ENCODE results near the gene NOX5. TPM values are rescaled to one million over a fixed set of nuclear protein-coding genes. Genes with fewer than 3 reads are reported as not detected.

NOX5 gene
- total and polyA plus RNA-seq, 10 of the 15 experiments (the other 5 are each of a cell fraction or from before 2014, with no cell fraction given): not detected

DNA sequence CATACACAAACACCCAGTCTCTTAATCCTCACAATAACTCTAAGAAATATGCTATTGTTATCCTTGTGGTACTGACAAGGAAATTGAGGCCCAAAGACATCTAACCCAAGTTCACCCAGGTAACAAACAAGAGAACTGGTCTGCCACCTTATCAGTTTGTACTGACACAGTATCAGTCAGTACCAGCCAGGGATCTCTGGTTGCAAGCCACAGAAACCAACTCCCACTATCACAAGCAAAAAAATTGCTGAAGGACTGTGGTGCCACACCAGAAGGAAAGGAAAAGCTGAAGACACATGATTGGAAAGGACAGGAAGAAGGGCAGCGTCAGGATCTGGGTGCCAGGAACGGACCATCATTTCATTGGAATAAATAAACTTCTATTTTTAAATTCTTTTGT is 82.1 kb downstream of the NOX5 start:
- Histone ChIP-seq H3K4me2 (ENCODE audit: control insufficient read depth, insufficient read depth) (no peak overlapping the region), H3K79me2 (ENCODE audit: control insufficient read depth, insufficient read depth, low read length) (no peaks in the 10 kb centered on the region), H3K27ac (ENCODE audit: control insufficient read depth, insufficient read depth) (no peak overlapping the region), H4K20me1 (ENCODE audit: control insufficient read depth, insufficient read depth) (no peaks in the 10 kb centered on the region), H2AFZ (ENCODE audit: control insufficient read depth, low read depth, low read length) (no peak overlapping the region), H3K36me3 (ENCODE audit: control insufficient read depth in 2 of 2, insufficient read depth in 2 of 2, low read length in 1 of 2) (no peaks in the 10 kb centered on the region), H3K4me3 (no peak overlapping the region), H3K4me1 (ENCODE audit: control insufficient read depth, insufficient read depth, low read length) (no peaks in the 10 kb centered on the region), H3K9me3 (replicated peaks; ENCODE audit: control insufficient read depth, insufficient read depth, low read length) (no peaks in the 10 kb centered on the region), H3K9ac (ENCODE audit: control insufficient read depth, insufficient read depth, low read length) (no peak overlapping the region), H3K27me3 (replicated peaks in 1 of 2; ENCODE audit: control insufficient read depth in 2 of 2, insufficient read depth in 2 of 2, low read length in 1 of 2) (no peaks in the 10 kb centered on the region; a peak in 1 of 4 replicates)
- 4% methylated on average over 2 of the region's 2 CpGs for WGBS (ENCODE audit: insufficient coverage, insufficient replicate concordance, low lambda C conversion rate, missing lambda C conversion rate)
- intact Hi-C loops (cut with micrococcal nuclease; ENCODE audit: unreplicated experiment): no loop called here
- ChIA-PET CTCF (interaction anchor here (1.4 kb wide), 1 partner anchor 29 kb away, joined by 3 read pairs; no protein-coding TSS in a partner anchor), RAD21 (ENCODE audit: unreplicated experiment) (no interaction called here), POLR2A (no interaction called here), SMC1A (ENCODE audit: uncharacterized antibody, unreplicated experiment) (interaction anchor here (0.7 kb wide), 1 partner anchor 298 kb away, joined by 3 read pairs; no protein-coding TSS in a partner anchor)
- ATAC-seq (no peak), FAIRE-seq (no peak), DNase-seq (ENCODE audit: low read depth, low spot score) (no peak)
- BruUV-seq (replicated peaks): no TSS peak
- in situ Hi-C loops (cut with MboI): no loop called here
- no peak for TF ChIP-seq NFYA (IDR thresholded peaks at IDR 0.05; ENCODE audit: borderline replicate concordance, low read depth, low read length)
- TF ChIP-seq ZBTB40 (IDR thresholded peaks at IDR 0.05; ENCODE audit: borderline replicate concordance): no peak
- TF ChIP-seq GABPA (IDR thresholded peaks at IDR 0.05; ENCODE audit: low read depth): no peak
- TF ChIP-seq STAT1 (conservative IDR thresholded peaks at IDR 0.05): no peak
- no peak for TF ChIP-seq NFYB (IDR thresholded peaks at IDR 0.05; ENCODE audit: insufficient read depth, low read depth, low read length)
- TF ChIP-seq CBX3 (IDR thresholded peaks at IDR 0.05; ENCODE audit: borderline replicate concordance, low read depth): no peak
- no peak for TF ChIP-seq SUPT20H (IDR thresholded peaks at IDR 0.05; ENCODE audit: borderline replicate concordance, control insufficient read depth, low read depth, low read length)
- TF ChIP-seq, protein P1, sequence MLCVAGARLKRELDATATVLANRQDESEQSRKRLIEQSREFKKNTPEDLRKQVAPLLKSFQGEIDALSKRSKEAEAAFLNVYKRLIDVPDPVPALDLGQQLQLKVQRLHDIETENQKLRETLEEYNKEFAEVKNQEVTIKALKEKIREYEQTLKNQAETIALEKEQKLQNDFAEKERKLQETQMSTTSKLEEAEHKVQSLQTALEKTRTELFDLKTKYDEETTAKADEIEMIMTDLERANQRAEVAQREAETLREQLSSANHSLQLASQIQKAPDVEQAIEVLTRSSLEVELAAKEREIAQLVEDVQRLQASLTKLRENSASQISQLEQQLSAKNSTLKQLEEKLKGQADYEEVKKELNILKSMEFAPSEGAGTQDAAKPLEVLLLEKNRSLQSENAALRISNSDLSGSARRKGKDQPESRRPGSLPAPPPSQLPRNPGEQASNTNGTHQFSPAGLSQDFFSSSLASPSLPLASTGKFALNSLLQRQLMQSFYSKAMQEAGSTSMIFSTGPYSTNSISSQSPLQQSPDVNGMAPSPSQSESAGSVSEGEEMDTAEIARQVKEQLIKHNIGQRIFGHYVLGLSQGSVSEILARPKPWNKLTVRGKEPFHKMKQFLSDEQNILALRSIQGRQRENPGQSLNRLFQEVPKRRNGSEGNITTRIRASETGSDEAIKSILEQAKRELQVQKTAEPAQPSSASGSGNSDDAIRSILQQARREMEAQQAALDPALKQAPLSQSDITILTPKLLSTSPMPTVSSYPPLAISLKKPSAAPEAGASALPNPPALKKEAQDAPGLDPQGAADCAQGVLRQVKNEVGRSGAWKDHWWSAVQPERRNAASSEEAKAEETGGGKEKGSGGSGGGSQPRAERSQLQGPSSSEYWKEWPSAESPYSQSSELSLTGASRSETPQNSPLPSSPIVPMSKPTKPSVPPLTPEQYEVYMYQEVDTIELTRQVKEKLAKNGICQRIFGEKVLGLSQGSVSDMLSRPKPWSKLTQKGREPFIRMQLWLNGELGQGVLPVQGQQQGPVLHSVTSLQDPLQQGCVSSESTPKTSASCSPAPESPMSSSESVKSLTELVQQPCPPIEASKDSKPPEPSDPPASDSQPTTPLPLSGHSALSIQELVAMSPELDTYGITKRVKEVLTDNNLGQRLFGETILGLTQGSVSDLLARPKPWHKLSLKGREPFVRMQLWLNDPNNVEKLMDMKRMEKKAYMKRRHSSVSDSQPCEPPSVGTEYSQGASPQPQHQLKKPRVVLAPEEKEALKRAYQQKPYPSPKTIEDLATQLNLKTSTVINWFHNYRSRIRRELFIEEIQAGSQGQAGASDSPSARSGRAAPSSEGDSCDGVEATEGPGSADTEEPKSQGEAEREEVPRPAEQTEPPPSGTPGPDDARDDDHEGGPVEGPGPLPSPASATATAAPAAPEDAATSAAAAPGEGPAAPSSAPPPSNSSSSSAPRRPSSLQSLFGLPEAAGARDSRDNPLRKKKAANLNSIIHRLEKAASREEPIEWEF (IDR thresholded peaks at IDR 0.05; ENCODE audit: insufficient replicate concordance, low read depth, low read length): no peak
- no peak for TF ChIP-seq ZNF274 (IDR thresholded peaks at IDR 0.05; ENCODE audit: insufficient read depth, insufficient read length)
- TF ChIP-seq, protein P2, sequence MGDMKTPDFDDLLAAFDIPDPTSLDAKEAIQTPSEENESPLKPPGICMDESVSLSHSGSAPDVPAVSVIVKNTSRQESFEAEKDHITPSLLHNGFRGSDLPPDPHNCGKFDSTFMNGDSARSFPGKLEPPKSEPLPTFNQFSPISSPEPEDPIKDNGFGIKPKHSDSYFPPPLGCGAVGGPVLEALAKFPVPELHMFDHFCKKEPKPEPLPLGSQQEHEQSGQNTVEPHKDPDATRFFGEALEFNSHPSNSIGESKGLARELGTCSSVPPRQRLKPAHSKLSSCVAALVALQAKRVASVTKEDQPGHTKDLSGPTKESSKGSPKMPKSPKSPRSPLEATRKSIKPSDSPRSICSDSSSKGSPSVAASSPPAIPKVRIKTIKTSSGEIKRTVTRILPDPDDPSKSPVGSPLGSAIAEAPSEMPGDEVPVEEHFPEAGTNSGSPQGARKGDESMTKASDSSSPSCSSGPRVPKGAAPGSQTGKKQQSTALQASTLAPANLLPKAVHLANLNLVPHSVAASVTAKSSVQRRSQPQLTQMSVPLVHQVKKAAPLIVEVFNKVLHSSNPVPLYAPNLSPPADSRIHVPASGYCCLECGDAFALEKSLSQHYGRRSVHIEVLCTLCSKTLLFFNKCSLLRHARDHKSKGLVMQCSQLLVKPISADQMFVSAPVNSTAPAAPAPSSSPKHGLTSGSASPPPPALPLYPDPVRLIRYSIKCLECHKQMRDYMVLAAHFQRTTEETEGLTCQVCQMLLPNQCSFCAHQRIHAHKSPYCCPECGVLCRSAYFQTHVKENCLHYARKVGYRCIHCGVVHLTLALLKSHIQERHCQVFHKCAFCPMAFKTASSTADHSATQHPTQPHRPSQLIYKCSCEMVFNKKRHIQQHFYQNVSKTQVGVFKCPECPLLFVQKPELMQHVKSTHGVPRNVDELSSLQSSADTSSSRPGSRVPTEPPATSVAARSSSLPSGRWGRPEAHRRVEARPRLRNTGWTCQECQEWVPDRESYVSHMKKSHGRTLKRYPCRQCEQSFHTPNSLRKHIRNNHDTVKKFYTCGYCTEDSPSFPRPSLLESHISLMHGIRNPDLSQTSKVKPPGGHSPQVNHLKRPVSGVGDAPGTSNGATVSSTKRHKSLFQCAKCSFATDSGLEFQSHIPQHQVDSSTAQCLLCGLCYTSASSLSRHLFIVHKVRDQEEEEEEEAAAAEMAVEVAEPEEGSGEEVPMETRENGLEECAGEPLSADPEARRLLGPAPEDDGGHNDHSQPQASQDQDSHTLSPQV (IDR thresholded peaks at IDR 0.05): no peak
- no peak for TF ChIP-seq ZNF24 (IDR thresholded peaks at IDR 0.05)
